Keratinocyte (primary cell): ENCODE results near the gene PELI1.

ENCODE experiments used
- CTCF ChIP-seq, 3 experiments: IDR thresholded peaks in 1 of 3; conservative IDR thresholded peaks in 1 of 3; optimal IDR thresholded peaks in 1 of 3; 2 replicates in 2 of 3; 3 replicates in 1 of 3; pipeline versions ENCODE3 to v1.5.1; 2011; ENCODE audit warnings: low read length in 3 of 3, mild to moderate bottlenecking in 3 of 3, moderate library complexity in 2 of 3, control low read depth in 1 of 3, inconsistent platforms in 1 of 3; ENCODE audit not compliant: insufficient read depth in 2 of 3; ENCODE audit errors: extremely low read depth in 1 of 3
- EZH2 ChIP-seq: IDR thresholded peaks from one replicate; pipeline ENCODE4 v1.6.1; 2012; ENCODE audit warnings: inconsistent platforms, mild to moderate bottlenecking, low read length, moderate library complexity

- TF ChIP-seq EZH2 (no peak), CTCF (optimal IDR thresholded peaks at IDR 0.05 in 1 of 3, IDR thresholded peaks at IDR 0.05 in 1 of 3, conservative IDR thresholded peaks at IDR 0.05 in 1 of 3; ENCODE audit: extremely low read depth in 1 of 3, insufficient read depth in 2 of 3, low read length in 3 of 3) (no peak)
Measured at GRCh38 chr2:64063454-64063853, 80.8 kb downstream of the PELI1 start.
